K562 (cell line): ENCODE measurements around the gene HDAC7. TPM values are rescaled to one million over a fixed set of nuclear protein-coding genes. Genes with fewer than 3 reads are reported as not detected.
A peak's percentile ranks its signal among the peaks of the same experiment; 100 is the strongest.

Experiments used
- ATF1 ChIP-seq, 2 experiments: fragments of 450-650 bp in 1 of 2; IDR thresholded peaks; 2 replicates each; pipeline ENCODE4 v1.6.1; 2016; ENCODE audit warnings: missing compliant biosample characterization in 1 of 2, missing genetic modification characterization in 1 of 2
- BACH1 ChIP-seq: fragments of 200-800 bp; sonication (Bioruptor generic); IDR thresholded peaks from 2 replicates; pipeline ENCODE4 v1.6.1; 2016; ENCODE audit warnings: missing genetic modification characterization, missing compliant biosample characterization
- BCL6 ChIP-seq: fragments of 250-450 bp; sonication (Bioruptor Pico); IDR thresholded peaks from 2 replicates; pipeline ENCODE4 v1.4.0; 2020
- C11orf30 ChIP-seq: fragments of 450-650 bp; IDR thresholded peaks from 2 replicates; pipeline ENCODE4 v1.6.1; 2016; ENCODE audit warnings: low read depth, mild to moderate bottlenecking
- CBX3 ChIP-seq, 2 experiments: IDR thresholded peaks; 1 replicate in 1 of 2; 2 replicates in 1 of 2; pipeline ENCODE4 v1.6.1; 2012; ENCODE audit warnings: inconsistent platforms in 2 of 2, low read length in 2 of 2, borderline replicate concordance in 1 of 2, control low read depth in 1 of 2
- EP400 ChIP-seq: fragments of 450-650 bp; IDR thresholded peaks from 2 replicates; pipeline ENCODE4 v1.6.1; 2017; ENCODE audit warnings: antibody characterized with exemption, mild to moderate bottlenecking, moderate library complexity
- FOXJ2 ChIP-seq: fragments of 200-800 bp; sonication (Bioruptor generic); IDR thresholded peaks from 2 replicates; pipeline ENCODE4 v1.6.1; 2016; ENCODE audit warnings: missing genetic modification characterization, missing compliant biosample characterization
- GABPB2 ChIP-seq: fragments of 250-450 bp; sonication (Bioruptor Pico); conservative IDR thresholded peaks from 2 replicates; pipeline ENCODE4 v1.5.1; 2021; ENCODE audit warnings: mild to moderate bottlenecking
- GATAD2B ChIP-seq: fragments of 450-650 bp; IDR thresholded peaks from 2 replicates; pipeline ENCODE4 v1.6.1; 2017; ENCODE audit warnings: mild to moderate bottlenecking, borderline replicate concordance
- HNRNPUL1 ChIP-seq: fragments of 200-400 bp; formaldehyde crosslinking; IDR thresholded peaks from 2 replicates; pipeline ENCODE4 v1.6.1; 2017; ENCODE audit warnings: low read length
- PML ChIP-seq: IDR thresholded peaks from 2 replicates; pipeline ENCODE4 v1.6.1; 2012; ENCODE audit warnings: low read length, inconsistent platforms
- RBBP5 ChIP-seq: fragments of 200-600 bp; sonication (generic); IDR thresholded peaks from 2 replicates; pipeline ENCODE4 v1.6.1; 2012; ENCODE audit warnings: borderline replicate concordance, mild to moderate bottlenecking, low read length, control low read depth, inconsistent platforms; ENCODE audit not compliant: insufficient read depth, poor library complexity, severe bottlenecking
- RHOXF2B ChIP-seq: fragments of 250-450 bp; sonication (Bioruptor Pico); conservative IDR thresholded peaks from 2 replicates; pipeline ENCODE4 v1.5.1; 2021
- SAP30 ChIP-seq: fragments of 200-600 bp; sonication (generic); IDR thresholded peaks from 2 replicates; pipeline ENCODE4 v1.6.1; 2012; ENCODE audit warnings: borderline replicate concordance, low read depth, mild to moderate bottlenecking, moderate library complexity, low read length, control low read depth, inconsistent platforms; ENCODE audit not compliant: insufficient read depth, poor library complexity, severe bottlenecking
- SREBF2 ChIP-seq: sonication (generic); formaldehyde crosslinking; IDR thresholded peaks from 2 replicates; pipeline ENCODE4 v1.4.0; 2020; ENCODE audit warnings: mild to moderate bottlenecking, missing genetic modification reagents
- TRIM24 ChIP-seq, 2 experiments: fragments of 450-650 bp; IDR thresholded peaks; 2 replicates each; pipeline ENCODE4 v1.6.1; 2016
- ZBTB17 ChIP-seq: fragments of 450-650 bp; formaldehyde crosslinking; IDR thresholded peaks from 2 replicates; pipeline ENCODE4 v1.4.0; 2020; ENCODE audit warnings: mild to moderate bottlenecking
- ZBTB2 ChIP-seq: fragments of 450-650 bp; IDR thresholded peaks from 2 replicates; pipeline ENCODE4 v1.6.1; 2016; ENCODE audit warnings: antibody characterized with exemption
- ZNF175 ChIP-seq: fragments of 200-800 bp; sonication (Bioruptor generic); IDR thresholded peaks from 2 replicates; pipeline ENCODE4 v1.6.1; 2016; ENCODE audit warnings: low read depth, mild to moderate bottlenecking, missing genetic modification characterization, missing compliant biosample characterization
- ZNF184 ChIP-seq: sonication (generic); formaldehyde crosslinking; IDR thresholded peaks from 2 replicates; pipeline ENCODE4 v1.5.0; 2020; ENCODE audit warnings: missing genetic modification reagents
- ZNF316 ChIP-seq: fragments of 450-650 bp; IDR thresholded peaks from 2 replicates; pipeline ENCODE4 v1.6.1; 2016
- ZNF668 ChIP-seq: fragments of 250-450 bp; sonication (Bioruptor Pico); IDR thresholded peaks from 2 replicates; pipeline ENCODE4 v1.8.0; 2022; ENCODE audit warnings: mild to moderate bottlenecking, inconsistent platforms
- polyA plus RNA-seq, 8 experiments: library from polyadenylated mRNA; depleted of rRNA in 4 of 8; stranded (reverse) in 5 of 8; unstranded in 3 of 8; fragments of >200 nt; fragmentation: Nextera tagmentation in 2 of 8; fragmentation: Illumina TruSeq in 1 of 8; extraction: Ambion mirVana in 2 of 8; extraction: Trizol in 1 of 8; gene quantifications; 2 replicates each; pipeline versions ENCODE4 v1.2.1 to v1.2.3, GENCODE V29; 2011 to 2014; ENCODE audit warnings: inconsistent platforms in 1 of 8, missing spikeins in 1 of 8
- total RNA-seq, 7 experiments: library from RNA; depleted of rRNA in 6 of 7; stranded (reverse); fragments of >200 nt in 6 of 7; fragmentation: Illumina TruSeq in 2 of 7; extraction: Trizol in 2 of 7; gene quantifications; 2 replicates each; pipeline versions ENCODE4 v1.2.1 to v1.2.3, GENCODE V29; 2011 to 2021; ENCODE audit warnings: low replicate concordance in 1 of 7
- TF ChIP-seq, protein P1 (sequence below), 2 experiments: fragments of 450-650 bp in 1 of 2; sonication (generic) in 1 of 2; formaldehyde crosslinking; conservative IDR thresholded peaks; 2 replicates each; pipeline versions ENCODE4 v1.4.0 to v1.8.1; 2020 to 2022; ENCODE audit warnings: mild to moderate bottlenecking in 1 of 2, missing genetic modification reagents in 1 of 2
- TF ChIP-seq, protein P2 (sequence below): IDR thresholded peaks from 3 replicates; pipeline ENCODE4 v1.6.1; 2011; ENCODE audit warnings: borderline replicate concordance, mild to moderate bottlenecking, moderate library complexity; ENCODE audit not compliant: insufficient read length; ENCODE audit errors: extremely low read depth

Gene HDAC7
- total and polyA plus RNA-seq, 9 of the 15 experiments (the other 6 are each of a cell fraction or from before 2014, with no cell fraction given) = 2.5 to 129 (median 31.1) TPM

DNA sequence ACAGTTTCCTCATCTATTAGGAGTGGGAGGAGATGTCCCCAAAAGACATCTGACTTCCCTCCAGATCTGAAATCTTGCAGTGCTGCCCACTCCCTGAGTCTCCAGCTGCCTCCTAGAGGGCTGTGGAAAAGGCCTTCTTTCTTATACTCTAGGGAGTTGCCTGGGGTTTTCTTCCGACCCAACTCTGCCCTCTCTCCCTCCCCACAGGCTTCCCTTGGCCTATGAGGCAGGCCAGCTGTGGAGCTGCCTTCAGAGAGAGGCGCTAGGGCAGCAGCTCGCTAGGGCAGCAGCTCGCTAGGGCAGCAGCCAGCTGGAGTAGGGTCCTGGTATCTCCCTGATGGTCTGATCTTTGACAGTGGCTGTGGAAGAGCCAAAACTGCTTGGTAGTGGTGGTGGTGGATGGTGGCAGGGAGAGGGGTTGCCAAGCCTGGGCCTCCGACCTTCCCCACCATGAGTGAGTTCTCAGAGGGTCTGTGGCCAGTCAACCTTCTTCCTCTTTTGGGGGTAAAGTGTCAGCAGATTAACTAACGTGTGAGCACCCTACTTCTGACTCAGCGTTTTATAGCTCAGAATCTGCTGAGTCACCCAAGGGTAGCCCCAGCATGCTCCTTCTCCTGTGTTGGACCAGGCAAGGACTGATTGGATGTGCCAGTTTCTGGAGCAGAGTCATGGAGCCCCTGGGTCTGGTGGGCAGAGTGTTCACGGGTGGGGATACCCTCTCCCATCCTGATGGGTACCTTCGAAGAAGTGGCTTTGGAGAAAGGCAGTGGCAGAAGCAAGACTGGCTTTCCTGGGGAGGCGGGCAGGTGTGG, 44.4 kb downstream of the HDAC7 start (continued):
- TF ChIP-seq, protein P1, sequence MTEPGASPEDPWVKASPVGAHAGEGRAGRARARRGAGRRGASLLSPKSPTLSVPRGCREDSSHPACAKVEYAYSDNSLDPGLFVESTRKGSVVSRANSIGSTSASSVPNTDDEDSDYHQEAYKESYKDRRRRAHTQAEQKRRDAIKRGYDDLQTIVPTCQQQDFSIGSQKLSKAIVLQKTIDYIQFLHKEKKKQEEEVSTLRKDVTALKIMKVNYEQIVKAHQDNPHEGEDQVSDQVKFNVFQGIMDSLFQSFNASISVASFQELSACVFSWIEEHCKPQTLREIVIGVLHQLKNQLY (CRISPR knock-in tag; conservative IDR thresholded peaks at IDR 0.05) = no peak
- TF ChIP-seq GABPB2 (CRISPR knock-in tag) = 0 out of 2 replicates have a peak, but pooled peaks have one; percentile 8
- peak; percentile 100 for TF ChIP-seq BACH1 (tag)
- no peak for TF ChIP-seq RHOXF2B (CRISPR knock-in tag)
- TF ChIP-seq GATAD2B = no peak
- TF ChIP-seq SAP30 = peak; percentile 62
- TF ChIP-seq FOXJ2 (tag) = no peak
- 0 out of 2 replicates have a peak, but pooled peaks have one; percentile 30 for TF ChIP-seq ZNF175
- peak; percentile 57 to 62 for TF ChIP-seq TRIM24 (IDR thresholded peaks at IDR 0.05)
- peak; percentile 100 for TF ChIP-seq C11orf30
- TF ChIP-seq CBX3 (IDR thresholded peaks at IDR 0.05; ENCODE audit: borderline replicate concordance in 1 of 2, low read length in 2 of 2) = 0 out of 3 replicates have a peak, but pooled peaks of 1 of the 2 experiments have one; percentile 14
- no peak for TF ChIP-seq SREBF2 (CRISPR knock-in tag)
- peak; percentile 5; the same call in 1 of the 2 replicates for TF ChIP-seq BCL6 (CRISPR knock-in tag)
- TF ChIP-seq ZNF668 (CRISPR knock-in tag) = peak; percentile 61; the same call in 1 of the 2 replicates
- no peak for TF ChIP-seq HNRNPUL1
- TF ChIP-seq ZNF316 = peak; percentile 100
- TF ChIP-seq ZBTB17 (CRISPR knock-in tag) = peak; percentile 80; the same call in 1 of the 2 replicates
- no peak for TF ChIP-seq ATF1 (CRISPR knock-in tag; IDR thresholded peaks at IDR 0.05)
- peak; percentile 32; the same call in 1 of the 2 replicates for TF ChIP-seq ATF1 (tag; IDR thresholded peaks at IDR 0.05)
- TF ChIP-seq ZBTB2 = peak; percentile 71
- 0 out of 2 replicates have a peak, but pooled peaks have one; percentile 35 for TF ChIP-seq PML
- TF ChIP-seq, protein P2, sequence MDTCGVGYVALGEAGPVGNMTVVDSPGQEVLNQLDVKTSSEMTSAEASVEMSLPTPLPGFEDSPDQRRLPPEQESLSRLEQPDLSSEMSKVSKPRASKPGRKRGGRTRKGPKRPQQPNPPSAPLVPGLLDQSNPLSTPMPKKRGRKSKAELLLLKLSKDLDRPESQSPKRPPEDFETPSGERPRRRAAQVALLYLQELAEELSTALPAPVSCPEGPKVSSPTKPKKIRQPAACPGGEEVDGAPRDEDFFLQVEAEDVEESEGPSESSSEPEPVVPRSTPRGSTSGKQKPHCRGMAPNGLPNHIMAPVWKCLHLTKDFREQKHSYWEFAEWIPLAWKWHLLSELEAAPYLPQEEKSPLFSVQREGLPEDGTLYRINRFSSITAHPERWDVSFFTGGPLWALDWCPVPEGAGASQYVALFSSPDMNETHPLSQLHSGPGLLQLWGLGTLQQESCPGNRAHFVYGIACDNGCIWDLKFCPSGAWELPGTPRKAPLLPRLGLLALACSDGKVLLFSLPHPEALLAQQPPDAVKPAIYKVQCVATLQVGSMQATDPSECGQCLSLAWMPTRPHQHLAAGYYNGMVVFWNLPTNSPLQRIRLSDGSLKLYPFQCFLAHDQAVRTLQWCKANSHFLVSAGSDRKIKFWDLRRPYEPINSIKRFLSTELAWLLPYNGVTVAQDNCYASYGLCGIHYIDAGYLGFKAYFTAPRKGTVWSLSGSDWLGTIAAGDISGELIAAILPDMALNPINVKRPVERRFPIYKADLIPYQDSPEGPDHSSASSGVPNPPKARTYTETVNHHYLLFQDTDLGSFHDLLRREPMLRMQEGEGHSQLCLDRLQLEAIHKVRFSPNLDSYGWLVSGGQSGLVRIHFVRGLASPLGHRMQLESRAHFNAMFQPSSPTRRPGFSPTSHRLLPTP = no peak
- no peak for TF ChIP-seq ZNF184 (CRISPR knock-in tag)
- peak; percentile 51 for TF ChIP-seq RBBP5
- peak; percentile 70 for TF ChIP-seq EP400
